Endometrial microvascular endothelial cells (primary cell): ENCODE results near the gene TBCEL. TPM values are rescaled to one million over a fixed set of nuclear protein-coding genes. Genes with fewer than 3 reads are reported as not detected.

Experiments
- in situ Hi-C: cut with HindIII; loops from 2 replicates; pipeline ENCODE4 v1.10.0; 2017; ENCODE audit warnings: low sequenced_read_pairs, low pct_unique_long_range_greater_than_20kb; ENCODE audit errors: inconsistent ontology term
- total RNA-seq: library from RNA; depleted of rRNA; stranded (reverse); fragments of >200 nt; gene quantifications from one replicate; pipeline ENCODE4 v1.2.3, GENCODE V29; 2015; ENCODE audit errors: inconsistent ontology term

Gene TBCEL
- total RNA-seq, 1 donor from 2014 or later = 20.3 TPM

GRCh38 chr11:121054266-121054665 is 30.4 kb downstream of the TBCEL start:
- in situ Hi-C loops = no loop called here

- in situ Hi-C loops = no loop called here
These were observed 31.2 kb downstream of the TBCEL start for GRCh38 chr11:121055076-121055475.

DNA sequence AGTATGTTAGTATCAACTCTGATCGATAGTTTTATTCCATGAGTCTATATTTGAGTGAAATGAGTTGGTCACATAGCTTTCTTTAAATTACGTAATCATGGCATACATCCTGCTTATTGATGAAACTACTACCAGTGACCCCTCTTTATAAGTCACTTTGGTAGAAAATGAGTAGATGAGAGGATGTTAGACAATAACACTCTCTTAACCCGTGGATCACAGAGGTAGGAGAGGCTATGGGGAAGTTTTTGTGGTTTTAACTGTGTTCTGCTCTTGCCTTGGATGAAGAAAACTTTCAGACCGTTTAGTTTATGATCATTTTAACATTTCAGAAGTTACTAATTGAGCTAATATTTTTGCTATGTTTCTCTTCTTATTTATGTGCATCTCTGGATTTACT is 34.0 kb downstream of the TBCEL start:
- in situ Hi-C loops = no loop called here

DNA sequence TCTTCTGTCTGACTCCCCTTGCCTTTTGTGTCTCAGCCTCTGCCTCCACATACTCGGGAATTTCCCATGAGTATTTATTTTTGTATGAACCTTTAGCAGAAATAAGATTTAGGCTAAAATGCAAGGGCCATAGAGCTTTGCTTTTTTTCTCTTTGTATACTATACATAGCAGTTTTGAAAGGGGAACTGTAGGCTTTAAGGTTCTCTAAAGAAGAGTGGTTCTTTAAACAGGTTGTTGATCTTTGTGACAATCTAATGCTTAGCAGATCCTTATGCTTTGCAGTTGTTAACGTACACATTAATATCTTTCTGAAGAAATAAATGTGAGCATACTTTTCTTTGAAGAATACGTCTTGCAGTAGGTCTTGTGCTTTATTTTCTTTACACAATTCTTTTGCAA is 35.0 kb downstream of the TBCEL start:
- in situ Hi-C loops = no loop called here

GRCh38 chr11:121059605-121060004 is 35.7 kb downstream of the TBCEL start:
- in situ Hi-C loops = no loop called here

DNA sequence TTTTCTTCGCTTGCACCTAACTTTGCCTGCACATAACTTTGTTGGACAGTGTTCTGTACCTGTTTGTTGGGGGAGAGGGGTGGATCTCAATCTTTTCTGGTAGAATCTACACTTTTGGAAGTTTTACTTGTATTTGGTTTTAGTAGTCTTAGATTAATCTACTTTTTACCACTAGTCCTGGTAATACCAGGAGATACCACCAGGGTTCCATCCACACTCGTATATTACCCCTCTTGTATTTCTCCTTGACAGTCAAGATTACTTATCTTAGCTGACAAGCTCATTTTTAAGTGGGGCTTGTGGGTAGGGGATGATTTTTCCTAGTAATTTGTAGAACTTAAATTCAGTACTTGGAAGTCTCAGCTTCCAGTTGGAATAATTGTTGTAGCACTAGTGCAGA is 39.8 kb downstream of the TBCEL start:
- in situ Hi-C loops = no loop called here

- in situ Hi-C loops = no loop called here
These were observed 42.7 kb downstream of the TBCEL start for GRCh38 chr11:121066623-121067022.

GRCh38 chr11:121067026-121067425 is 43.1 kb downstream of the TBCEL start:
- in situ Hi-C loops = no loop called here

DNA sequence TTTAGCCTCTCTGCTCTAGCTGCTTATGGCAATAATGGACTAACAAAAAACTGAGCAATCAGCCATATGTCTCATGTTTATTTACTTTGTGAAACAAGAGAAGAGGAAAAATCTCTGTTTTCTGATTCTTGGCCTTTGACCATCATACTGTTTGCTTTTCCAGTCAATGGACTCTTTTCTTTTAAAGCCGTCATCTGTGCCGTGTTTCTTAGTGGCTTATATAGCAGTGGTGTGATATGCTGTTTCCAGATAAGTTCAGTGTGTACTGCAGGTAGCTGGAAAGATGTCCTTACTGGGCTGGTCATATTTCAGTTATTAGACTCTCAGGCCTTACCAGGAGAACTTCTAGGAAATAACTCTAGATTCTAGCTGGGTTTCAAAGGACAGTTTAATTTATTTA is 43.6 kb downstream of the TBCEL start:
- in situ Hi-C loops = no loop called here

- in situ Hi-C loops = no loop called here
These were observed 44.2 kb downstream of the TBCEL start for GRCh38 chr11:121067962-121068647.

DNA sequence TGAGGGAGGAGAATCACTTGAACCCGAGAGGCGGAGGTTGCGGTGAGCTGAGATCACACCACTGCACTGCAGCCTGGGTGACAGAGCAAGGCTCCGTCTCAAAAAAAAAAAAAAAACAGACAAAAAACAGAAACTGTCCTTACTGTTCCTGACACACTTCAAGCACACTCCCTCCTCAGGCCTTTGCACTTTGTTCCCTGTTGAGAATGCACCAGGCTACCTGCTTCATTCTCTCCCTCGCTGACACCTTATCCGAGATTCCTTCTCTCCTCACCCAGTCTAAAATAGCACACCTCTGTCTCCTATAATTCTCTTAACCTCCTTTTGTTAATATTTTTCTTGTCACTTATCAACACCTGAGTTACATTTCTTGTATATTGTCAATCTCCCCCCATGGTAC is 44.9 kb downstream of the TBCEL start:
- in situ Hi-C loops = no loop called here

DNA sequence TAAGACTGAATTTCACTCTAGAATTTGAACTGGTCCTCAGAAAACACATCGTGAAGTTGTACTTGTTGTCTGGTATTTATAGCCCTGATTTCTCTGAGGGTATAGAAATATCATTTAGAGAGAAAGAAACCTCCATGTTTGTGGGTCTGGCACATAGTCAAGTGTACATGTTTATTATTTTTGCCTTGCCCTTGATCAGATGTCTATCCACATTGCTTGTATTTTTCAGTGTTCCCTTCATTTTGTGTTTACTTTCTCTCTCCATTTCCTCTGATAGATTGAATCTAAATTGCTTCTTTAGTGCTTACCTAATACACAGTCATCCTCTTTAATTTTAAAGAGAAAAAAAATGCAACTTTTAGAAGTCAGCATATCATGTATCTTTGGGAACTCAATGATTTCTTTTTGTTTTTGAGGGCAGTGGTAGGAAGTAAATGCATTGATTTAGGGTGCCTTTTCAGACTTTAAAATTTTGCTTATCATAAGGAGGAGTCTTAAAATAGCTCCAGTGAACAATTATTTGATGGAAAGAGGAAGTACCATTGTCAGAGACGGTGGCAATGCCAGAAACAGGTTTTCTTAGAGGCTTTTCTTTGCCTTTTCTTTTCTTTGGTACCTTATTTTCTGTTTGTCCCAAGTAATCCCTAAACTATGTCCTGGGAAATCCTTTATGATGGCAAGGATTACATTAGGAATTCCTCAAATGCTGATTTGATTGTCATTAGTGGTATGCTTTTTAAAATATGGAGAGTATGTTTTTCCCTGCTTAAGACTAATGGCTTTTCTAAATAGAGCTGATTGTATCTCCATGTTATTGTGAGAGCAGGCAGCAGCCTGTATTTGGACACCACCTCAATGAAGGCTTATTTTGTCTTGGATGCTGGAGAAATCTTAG is 47.3 kb downstream of the TBCEL start:
- in situ Hi-C loops = no loop called here

DNA sequence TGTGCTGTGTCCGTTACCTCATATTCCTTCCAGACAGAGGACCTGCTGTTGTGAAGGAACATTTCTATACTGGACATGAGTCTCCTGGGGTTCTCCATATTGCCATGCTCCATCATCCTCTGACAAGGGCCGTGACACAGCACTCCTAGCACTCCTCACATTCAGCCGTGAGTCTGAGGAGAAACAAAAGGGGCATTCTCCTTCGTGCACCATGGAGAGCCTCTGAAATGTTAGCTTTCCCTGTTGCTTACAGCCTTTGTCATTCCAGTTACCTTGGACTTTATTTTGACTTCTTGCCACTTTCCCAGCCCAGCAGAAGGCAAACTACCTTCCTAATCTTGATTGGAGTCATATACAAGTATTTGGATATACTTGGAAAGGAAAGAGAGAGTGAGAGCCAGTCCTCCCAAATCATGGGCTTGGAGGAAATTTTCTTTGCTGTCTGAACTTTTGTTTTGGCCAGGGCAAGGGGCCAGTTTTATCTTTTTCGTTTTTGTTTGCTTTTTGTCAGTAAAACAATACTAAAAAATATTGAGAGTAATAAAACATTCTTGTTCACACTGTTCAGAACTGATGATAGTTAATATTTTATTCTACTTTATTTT is 48.0 kb downstream of the TBCEL start:
- in situ Hi-C loops = no loop called here

DNA sequence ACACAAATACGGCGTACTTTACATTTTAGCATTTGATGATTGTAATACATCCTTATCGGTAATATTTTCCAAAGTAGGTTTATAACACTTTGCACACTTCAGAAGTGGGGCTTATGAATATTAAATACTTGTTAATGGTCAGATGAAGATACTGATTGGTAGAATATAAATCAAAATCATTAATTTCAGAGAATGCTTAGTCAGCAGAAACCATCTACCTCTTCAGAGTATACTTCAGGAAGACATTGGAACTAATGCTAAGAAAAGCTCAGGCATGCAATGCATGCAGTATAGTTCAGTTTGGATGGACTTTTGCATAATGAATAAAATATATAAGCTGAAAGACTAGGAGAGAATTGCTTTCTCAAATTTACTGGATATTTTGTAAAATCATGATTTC is 57.4 kb downstream of the TBCEL start:
- in situ Hi-C loops = no loop called here

DNA sequence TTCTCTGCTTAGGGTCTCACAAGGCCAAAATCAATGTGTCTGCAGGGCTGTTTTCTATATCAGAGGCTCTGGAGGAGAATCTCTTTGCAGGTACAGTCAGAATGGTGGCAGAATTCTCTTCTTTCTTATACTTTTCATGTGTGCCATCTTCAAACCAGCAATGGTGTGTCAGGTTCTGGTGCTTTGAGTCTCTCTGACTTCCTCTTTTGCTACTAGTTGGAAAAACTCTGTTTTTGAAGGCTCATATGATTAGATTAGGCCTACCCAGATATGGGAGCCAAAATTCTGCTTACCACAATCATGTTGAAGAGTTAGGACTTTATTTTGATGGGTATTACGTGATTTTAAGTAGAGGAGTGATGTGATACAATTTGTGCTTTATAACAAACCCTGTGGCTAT is 58.3 kb downstream of the TBCEL start:
- in situ Hi-C loops = no loop called here

GRCh38 chr11:121082670-121083069 is 58.8 kb downstream of the TBCEL start:
- in situ Hi-C loops = no loop called here

- in situ Hi-C loops = no loop called here
These were observed 63.0 kb downstream of the TBCEL start for GRCh38 chr11:121086866-121087265.

DNA sequence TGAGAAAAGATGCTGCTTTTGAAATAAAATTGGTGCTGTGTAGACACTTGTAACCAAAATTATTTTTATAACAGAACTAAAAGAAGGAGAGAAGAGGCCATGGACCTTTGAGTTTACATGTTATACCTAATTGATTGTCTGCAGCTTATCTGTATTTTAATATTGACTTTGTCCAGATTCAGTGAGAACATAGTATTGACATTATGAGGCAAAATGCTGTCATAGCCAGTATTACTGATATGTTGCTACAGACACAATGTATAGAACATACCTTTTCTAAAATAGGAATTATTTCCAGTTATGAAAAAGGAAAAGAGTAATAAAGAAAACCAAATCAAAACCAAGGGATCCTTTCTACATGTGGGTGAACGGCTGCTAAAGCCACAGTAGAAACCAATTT is 65.7 kb downstream of the TBCEL start:
- in situ Hi-C loops = no loop called here

- in situ Hi-C loops = no loop called here
These were observed 66.3 kb downstream of the TBCEL start for GRCh38 chr11:121090145-121090721.
